ENCODE measurements around the gene HEXB.

DNA sequence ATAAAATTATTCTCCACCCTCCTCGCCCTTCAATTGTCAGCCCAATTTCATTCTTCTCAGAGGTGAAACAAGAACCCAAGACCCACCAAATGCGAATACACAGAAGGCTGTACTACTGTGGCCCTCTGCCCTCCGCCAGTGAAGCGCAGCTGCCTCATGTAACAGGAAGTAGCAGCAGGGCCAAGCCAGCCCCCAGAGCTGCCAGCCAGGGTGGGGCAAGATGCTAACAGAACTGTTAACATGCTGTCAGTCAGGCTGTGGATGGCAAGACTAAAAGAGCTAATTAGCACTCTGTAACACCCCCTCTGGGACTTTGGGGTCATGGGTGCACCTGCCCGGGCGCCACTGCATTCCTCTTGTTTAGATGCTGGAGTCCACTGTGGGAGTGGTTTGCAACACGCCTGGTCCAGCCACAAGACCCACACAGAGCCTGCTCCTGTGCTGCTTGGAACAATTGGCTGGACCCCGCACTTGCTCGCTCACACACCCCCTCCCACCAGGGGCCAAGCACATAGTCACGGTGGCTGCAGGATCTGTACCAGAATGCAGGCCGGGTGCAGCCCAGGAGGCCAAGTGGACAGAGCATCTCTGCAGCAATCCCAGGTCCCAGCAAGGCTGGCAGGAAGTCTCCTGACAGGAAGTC is 14.5 kb upstream of the HEXB start:
- TF ChIP-seq, protein P1, sequence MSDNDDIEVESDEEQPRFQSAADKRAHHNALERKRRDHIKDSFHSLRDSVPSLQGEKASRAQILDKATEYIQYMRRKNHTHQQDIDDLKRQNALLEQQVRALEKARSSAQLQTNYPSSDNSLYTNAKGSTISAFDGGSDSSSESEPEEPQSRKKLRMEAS (IDR thresholded peaks at IDR 0.05), result no peak
- TF ChIP-seq ZNF274 (IDR thresholded peaks at IDR 0.05; ENCODE audit: borderline replicate concordance, extremely low read depth, low read length), result no peak
- no peak for TF ChIP-seq HDAC2 (IDR thresholded peaks at IDR 0.05; ENCODE audit: borderline replicate concordance in 1 of 2, low read depth in 2 of 2, low read length in 2 of 2)
- TF ChIP-seq, protein P2, sequence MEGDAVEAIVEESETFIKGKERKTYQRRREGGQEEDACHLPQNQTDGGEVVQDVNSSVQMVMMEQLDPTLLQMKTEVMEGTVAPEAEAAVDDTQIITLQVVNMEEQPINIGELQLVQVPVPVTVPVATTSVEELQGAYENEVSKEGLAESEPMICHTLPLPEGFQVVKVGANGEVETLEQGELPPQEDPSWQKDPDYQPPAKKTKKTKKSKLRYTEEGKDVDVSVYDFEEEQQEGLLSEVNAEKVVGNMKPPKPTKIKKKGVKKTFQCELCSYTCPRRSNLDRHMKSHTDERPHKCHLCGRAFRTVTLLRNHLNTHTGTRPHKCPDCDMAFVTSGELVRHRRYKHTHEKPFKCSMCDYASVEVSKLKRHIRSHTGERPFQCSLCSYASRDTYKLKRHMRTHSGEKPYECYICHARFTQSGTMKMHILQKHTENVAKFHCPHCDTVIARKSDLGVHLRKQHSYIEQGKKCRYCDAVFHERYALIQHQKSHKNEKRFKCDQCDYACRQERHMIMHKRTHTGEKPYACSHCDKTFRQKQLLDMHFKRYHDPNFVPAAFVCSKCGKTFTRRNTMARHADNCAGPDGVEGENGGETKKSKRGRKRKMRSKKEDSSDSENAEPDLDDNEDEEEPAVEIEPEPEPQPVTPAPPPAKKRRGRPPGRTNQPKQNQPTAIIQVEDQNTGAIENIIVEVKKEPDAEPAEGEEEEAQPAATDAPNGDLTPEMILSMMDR (IDR thresholded peaks at IDR 0.05; ENCODE audit: control extremely low read depth in 1 of 3, insufficient read depth in 1 of 3, low read depth in 1 of 3, low read length in 3 of 3), result no peak
- no peak for TF ChIP-seq TAF1 (IDR thresholded peaks at IDR 0.05; ENCODE audit: low read depth, low read length)
- TF ChIP-seq SIX5 (IDR thresholded peaks at IDR 0.05; ENCODE audit: low read depth, low read length), result no peak
